EH (cell line): ENCODE results near the gene ZNF146.
"Not testable (repeated sequence)": the region's sequence is repeated elsewhere in the genome, so short reads cannot be mapped to it uniquely, and the experiment has no call there.

Experiments used
- DNase-seq: peaks from one replicate; pipeline ENCODE4 v3.0.0-alpha.2; 2015; ENCODE audit warnings: low read depth

ZNF146 gene

GRCh38 chr19:36214386-36215275 lies at the start of gene ZNF146, which contains the start of gene ZNF565:
Gene ZNF146 (plus strand): TSS chr19:36215106. CDS start chr19:36236441, 21,335 bp downstream.
Gene ZNF565 (minus strand): TSS chr19:36214665. CDS start chr19:36201985, 12,680 bp downstream.
- DNase-seq, result peak; percentile 99

- DNase-seq, result no peak
Measured at GRCh38 chr19:36169084-36169760, 45.7 kb upstream of the ZNF146 start.

- no peak for DNase-seq
Measured at GRCh38 chr19:36172852-36173251, 42.1 kb upstream of the ZNF146 start.

- not testable (repeated sequence) for DNase-seq
Measured at GRCh38 chr19:36173846-36174245, 41.1 kb upstream of the ZNF146 start.

GRCh38 chr19:36179077-36179476 lies 35.8 kb upstream of the ZNF146 start:
- not testable (repeated sequence) for DNase-seq

GRCh38 chr19:36182612-36183244 lies 32.2 kb upstream of the ZNF146 start:
- peak; percentile 36 for DNase-seq

GRCh38 chr19:36183245-36183628 lies 31.7 kb upstream of the ZNF146 start:
- no peak for DNase-seq

- not testable (repeated sequence) for DNase-seq
Measured at GRCh38 chr19:36186722-36187121, 28.2 kb upstream of the ZNF146 start.

GRCh38 chr19:36196249-36196648 lies 18.7 kb upstream of the ZNF146 start:
- peak; percentile 37 for DNase-seq

- no peak for DNase-seq
Measured at GRCh38 chr19:36198119-36198518, 16.8 kb upstream of the ZNF146 start.

- DNase-seq, result no peak
Measured at GRCh38 chr19:36201684-36202083, 13.2 kb upstream of the ZNF146 start.

GRCh38 chr19:36203293-36203692 lies 11.6 kb upstream of the ZNF146 start:
- DNase-seq, result no peak

GRCh38 chr19:36207605-36208252 lies 7.2 kb upstream of the ZNF146 start:
- DNase-seq, result no peak

- no peak for DNase-seq
Measured at GRCh38 chr19:36209372-36209771, 5.5 kb upstream of the ZNF146 start.

- no peak for DNase-seq
Measured at GRCh38 chr19:36210497-36210896, 4.4 kb upstream of the ZNF146 start.

- DNase-seq, result no peak
Measured at GRCh38 chr19:36212895-36213294, 2.0 kb upstream of the ZNF146 start.

GRCh38 chr19:36215276-36216123 lies 594 bp downstream of the ZNF146 start:
- peak; percentile 37 for DNase-seq

- DNase-seq, result no peak
Measured at GRCh38 chr19:36221474-36221873, 6.6 kb downstream of the ZNF146 start.

GRCh38 chr19:36222503-36222902 lies 7.6 kb downstream of the ZNF146 start:
- no peak for DNase-seq

- DNase-seq, result peak; percentile 73
Measured at GRCh38 chr19:36225219-36225892, 10.4 kb downstream of the ZNF146 start.

GRCh38 chr19:36233626-36234025 lies 18.7 kb downstream of the ZNF146 start:
- not testable (repeated sequence) for DNase-seq
